GM18951 (cell line): ENCODE results near the gene ABLIM1.

Source experiments
- POLR2A ChIP-seq: IDR thresholded peaks from 4 replicates; pipeline ENCODE4 v1.6.1; 2011; ENCODE audit warnings: mild to moderate bottlenecking; ENCODE audit not compliant: insufficient read length, insufficient read depth; ENCODE audit errors: extremely low read depth
- in situ Hi-C: fragments of 300-500 bp; cut with MboI; formaldehyde crosslinking; loops from one replicate; pipeline ENCODE4 v1.12.0; 2022; ENCODE audit warnings: low sequenced_read_pairs, mixed read lengths, inconsistent platforms; ENCODE audit not compliant: unreplicated experiment

ABLIM1 gene

GRCh38 chr10:114685456-114685855, 27.4 kb upstream of the ABLIM1 start:
- TF ChIP-seq POLR2A, result no peak
- in situ Hi-C loops, result no loop called here

GRCh38 chr10:114684822-114685209, 26.7 kb upstream of the ABLIM1 start:
- no peak for TF ChIP-seq POLR2A
- in situ Hi-C loops, result no loop called here

GRCh38 chr10:114684084-114684821, 26.2 kb upstream of the ABLIM1 start:
- in situ Hi-C loops, result no loop called here
- no peak for TF ChIP-seq POLR2A

GRCh38 chr10:114683593-114683992, 25.5 kb upstream of the ABLIM1 start:
- in situ Hi-C loops, result no loop called here
- no peak for TF ChIP-seq POLR2A

GRCh38 chr10:114683162-114683561, 25.1 kb upstream of the ABLIM1 start:
- in situ Hi-C loops, result no loop called here
- no peak for TF ChIP-seq POLR2A

- TF ChIP-seq POLR2A, result no peak
- in situ Hi-C loops, result no loop called here
Observed at GRCh38 chr10:114682532-114682931, 24.5 kb upstream of the ABLIM1 start.

- in situ Hi-C loops, result no loop called here
- TF ChIP-seq POLR2A, result no peak
Observed at GRCh38 chr10:114682121-114682520, 24.0 kb upstream of the ABLIM1 start.

GRCh38 chr10:114681542-114681941, 23.5 kb upstream of the ABLIM1 start:
- in situ Hi-C loops, result no loop called here
- no peak for TF ChIP-seq POLR2A

GRCh38 chr10:114680543-114681117, 22.6 kb upstream of the ABLIM1 start:
- no peak for TF ChIP-seq POLR2A
- in situ Hi-C loops, result no loop called here

- no peak for TF ChIP-seq POLR2A
Observed at GRCh38 chr10:114679552-114679951, 21.5 kb upstream of the ABLIM1 start.

GRCh38 chr10:114678820-114679219, 20.7 kb upstream of the ABLIM1 start:
- in situ Hi-C loops, result no loop called here
- TF ChIP-seq POLR2A, result no peak

More at GRCh38 chr10:114679552-114679951, 21.5 kb upstream of the ABLIM1 start:
- in situ Hi-C loops, result no loop called here

GRCh38 chr10:114678336-114678735, 20.3 kb upstream of the ABLIM1 start:
- in situ Hi-C loops, result no loop called here

GRCh38 chr10:114674346-114674745, 16.3 kb upstream of the ABLIM1 start:
- TF ChIP-seq POLR2A, result no peak
- in situ Hi-C loops, result no loop called here

More at GRCh38 chr10:114678336-114678735, 20.3 kb upstream of the ABLIM1 start:
- no peak for TF ChIP-seq POLR2A

- in situ Hi-C loops, result no loop called here
Observed at GRCh38 chr10:114669648-114670047, 11.6 kb upstream of the ABLIM1 start.

More at GRCh38 chr10:114669648-114670047, 11.6 kb upstream of the ABLIM1 start:
- no peak for TF ChIP-seq POLR2A
